Measurements from ENCODE around the gene KPNA5. TPM values are rescaled to one million over a fixed set of nuclear protein-coding genes. Genes with fewer than 3 reads are reported as not detected.
"Not testable (repeated sequence)": the region's sequence is repeated elsewhere in the genome, so short reads cannot be mapped to it uniquely, and the experiment has no call there.

KPNA5 gene
- total RNA-seq, 1 donor from 2014 or later: 10.4 TPM

DNA sequence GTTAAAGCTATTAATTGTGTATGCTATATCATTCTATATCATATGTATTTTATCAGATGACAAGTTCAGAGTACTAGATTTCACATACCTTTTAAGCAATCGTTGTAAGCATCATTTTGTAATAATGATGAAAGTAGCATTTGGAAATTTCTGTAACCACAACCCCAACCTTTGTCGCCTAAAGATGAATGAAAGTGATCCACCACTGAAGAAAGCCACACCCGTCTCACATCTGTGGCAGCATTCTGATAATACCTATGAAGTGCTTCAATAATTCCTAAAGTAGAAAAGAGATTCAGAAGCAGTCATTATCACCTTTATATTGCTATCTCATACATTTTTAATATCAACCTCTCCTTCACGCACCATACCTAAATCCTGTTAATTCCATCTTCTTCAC, 29.1 kb upstream of the KPNA5 start:
- no peak for DNase-seq (ENCODE audit: extremely low spot score, unreplicated experiment)
- TF ChIP-seq, protein P1, sequence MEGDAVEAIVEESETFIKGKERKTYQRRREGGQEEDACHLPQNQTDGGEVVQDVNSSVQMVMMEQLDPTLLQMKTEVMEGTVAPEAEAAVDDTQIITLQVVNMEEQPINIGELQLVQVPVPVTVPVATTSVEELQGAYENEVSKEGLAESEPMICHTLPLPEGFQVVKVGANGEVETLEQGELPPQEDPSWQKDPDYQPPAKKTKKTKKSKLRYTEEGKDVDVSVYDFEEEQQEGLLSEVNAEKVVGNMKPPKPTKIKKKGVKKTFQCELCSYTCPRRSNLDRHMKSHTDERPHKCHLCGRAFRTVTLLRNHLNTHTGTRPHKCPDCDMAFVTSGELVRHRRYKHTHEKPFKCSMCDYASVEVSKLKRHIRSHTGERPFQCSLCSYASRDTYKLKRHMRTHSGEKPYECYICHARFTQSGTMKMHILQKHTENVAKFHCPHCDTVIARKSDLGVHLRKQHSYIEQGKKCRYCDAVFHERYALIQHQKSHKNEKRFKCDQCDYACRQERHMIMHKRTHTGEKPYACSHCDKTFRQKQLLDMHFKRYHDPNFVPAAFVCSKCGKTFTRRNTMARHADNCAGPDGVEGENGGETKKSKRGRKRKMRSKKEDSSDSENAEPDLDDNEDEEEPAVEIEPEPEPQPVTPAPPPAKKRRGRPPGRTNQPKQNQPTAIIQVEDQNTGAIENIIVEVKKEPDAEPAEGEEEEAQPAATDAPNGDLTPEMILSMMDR (IDR thresholded peaks at IDR 0.05): no peak
- peaks cover 18% of the 10 kb centered on the region for H3K4me1 Mint-ChIP-seq (ENCODE audit: unreplicated experiment)
- peaks cover 18% of the 10 kb centered on the region for H3K36me3 Mint-ChIP-seq (ENCODE audit: unreplicated experiment)
- no peak overlapping the region for H3K4me3 Mint-ChIP-seq (ENCODE audit: unreplicated experiment)
- H3K27ac Mint-ChIP-seq (ENCODE audit: unreplicated experiment): no peak overlapping the region
- no peaks in the 10 kb centered on the region for H3K9me3 Mint-ChIP-seq (ENCODE audit: unreplicated experiment)
- H3K27me3 Mint-ChIP-seq (ENCODE audit: unreplicated experiment): no peaks in the 10 kb centered on the region

- Mint-ChIP-seq H3K4me1 (ENCODE audit: unreplicated experiment) (peaks cover 20% of the 10 kb centered on the region), H3K9me3 (ENCODE audit: unreplicated experiment) (no peaks in the 10 kb centered on the region), H3K27ac (ENCODE audit: unreplicated experiment) (no peak overlapping the region), H3K27me3 (ENCODE audit: unreplicated experiment) (no peaks in the 10 kb centered on the region), H3K4me3 (ENCODE audit: unreplicated experiment) (no peak overlapping the region), H3K36me3 (ENCODE audit: unreplicated experiment) (peaks cover 6% of the 10 kb centered on the region)
- DNase-seq (ENCODE audit: extremely low spot score, unreplicated experiment): no peak
- TF ChIP-seq, protein P1 (IDR thresholded peaks at IDR 0.05): no peak
These were observed 19.4 kb upstream of the KPNA5 start for GRCh38 chr6:116661594-116661993.

GRCh38 chr6:116662202-116662601, 18.8 kb upstream of the KPNA5 start:
- TF ChIP-seq, protein P1 (IDR thresholded peaks at IDR 0.05): no peak
- Mint-ChIP-seq H3K4me3 (ENCODE audit: unreplicated experiment) (no peak overlapping the region), H3K27ac (ENCODE audit: unreplicated experiment) (no peak overlapping the region)

GRCh38 chr6:116663308-116663707, 17.7 kb upstream of the KPNA5 start:
- peaks cover 33% of the 10 kb centered on the region for H3K4me1 Mint-ChIP-seq (ENCODE audit: unreplicated experiment)
- DNase-seq (ENCODE audit: extremely low spot score, unreplicated experiment): no peak
- no peak overlapping the region for H3K27ac Mint-ChIP-seq (ENCODE audit: unreplicated experiment)
- TF ChIP-seq, protein P1 (IDR thresholded peaks at IDR 0.05): no peak
- H3K36me3 Mint-ChIP-seq (ENCODE audit: unreplicated experiment): peaks cover 4% of the 10 kb centered on the region
- no peak overlapping the region for H3K4me3 Mint-ChIP-seq (ENCODE audit: unreplicated experiment)
- H3K27me3 Mint-ChIP-seq (ENCODE audit: unreplicated experiment): no peaks in the 10 kb centered on the region
- no peaks in the 10 kb centered on the region for H3K9me3 Mint-ChIP-seq (ENCODE audit: unreplicated experiment)

More at GRCh38 chr6:116662202-116662601, 18.8 kb upstream of the KPNA5 start:
- no peaks in the 10 kb centered on the region for H3K27me3 Mint-ChIP-seq (ENCODE audit: unreplicated experiment)
- peaks cover 5% of the 10 kb centered on the region for H3K36me3 Mint-ChIP-seq (ENCODE audit: unreplicated experiment)
- DNase-seq (ENCODE audit: extremely low spot score, unreplicated experiment): no peak
- H3K9me3 Mint-ChIP-seq (ENCODE audit: unreplicated experiment): no peaks in the 10 kb centered on the region
- peaks cover 25% of the 10 kb centered on the region for H3K4me1 Mint-ChIP-seq (ENCODE audit: unreplicated experiment)

GRCh38 chr6:116664169-116664568, 16.8 kb upstream of the KPNA5 start:
- not testable (repeated sequence) for H3K4me3 Mint-ChIP-seq (ENCODE audit: unreplicated experiment); H3K9me3 Mint-ChIP-seq (ENCODE audit: unreplicated experiment); DNase-seq (ENCODE audit: extremely low spot score, unreplicated experiment); H3K27ac Mint-ChIP-seq (ENCODE audit: unreplicated experiment); H3K36me3 Mint-ChIP-seq (ENCODE audit: unreplicated experiment); H3K27me3 Mint-ChIP-seq (ENCODE audit: unreplicated experiment)
- H3K4me1 Mint-ChIP-seq (ENCODE audit: unreplicated experiment): peaks cover 37% of the 10 kb centered on the region

GRCh38 chr6:116665464-116665863, 15.5 kb upstream of the KPNA5 start:
- Mint-ChIP-seq H3K27ac (ENCODE audit: unreplicated experiment) (no peak overlapping the region), H3K4me3 (ENCODE audit: unreplicated experiment) (peak overlapping the region; percentile 39), H3K27me3 (ENCODE audit: unreplicated experiment) (peaks cover 3% of the 10 kb centered on the region), H3K9me3 (ENCODE audit: unreplicated experiment) (no peaks in the 10 kb centered on the region), H3K36me3 (ENCODE audit: unreplicated experiment) (no peaks in the 10 kb centered on the region), H3K4me1 (ENCODE audit: unreplicated experiment) (peaks cover 37% of the 10 kb centered on the region)
- no peak for DNase-seq (ENCODE audit: extremely low spot score, unreplicated experiment)
- TF ChIP-seq, protein P1 (IDR thresholded peaks at IDR 0.05): no peak

Data from osteocyte (in vitro differentiated cells).